ENCODE results near the gene CHST3.
"Not testable (repeated sequence)": the region's sequence is repeated elsewhere in the genome, so short reads cannot be mapped to it uniquely, and the experiment has no call there.

- TF ChIP-seq, protein P1, sequence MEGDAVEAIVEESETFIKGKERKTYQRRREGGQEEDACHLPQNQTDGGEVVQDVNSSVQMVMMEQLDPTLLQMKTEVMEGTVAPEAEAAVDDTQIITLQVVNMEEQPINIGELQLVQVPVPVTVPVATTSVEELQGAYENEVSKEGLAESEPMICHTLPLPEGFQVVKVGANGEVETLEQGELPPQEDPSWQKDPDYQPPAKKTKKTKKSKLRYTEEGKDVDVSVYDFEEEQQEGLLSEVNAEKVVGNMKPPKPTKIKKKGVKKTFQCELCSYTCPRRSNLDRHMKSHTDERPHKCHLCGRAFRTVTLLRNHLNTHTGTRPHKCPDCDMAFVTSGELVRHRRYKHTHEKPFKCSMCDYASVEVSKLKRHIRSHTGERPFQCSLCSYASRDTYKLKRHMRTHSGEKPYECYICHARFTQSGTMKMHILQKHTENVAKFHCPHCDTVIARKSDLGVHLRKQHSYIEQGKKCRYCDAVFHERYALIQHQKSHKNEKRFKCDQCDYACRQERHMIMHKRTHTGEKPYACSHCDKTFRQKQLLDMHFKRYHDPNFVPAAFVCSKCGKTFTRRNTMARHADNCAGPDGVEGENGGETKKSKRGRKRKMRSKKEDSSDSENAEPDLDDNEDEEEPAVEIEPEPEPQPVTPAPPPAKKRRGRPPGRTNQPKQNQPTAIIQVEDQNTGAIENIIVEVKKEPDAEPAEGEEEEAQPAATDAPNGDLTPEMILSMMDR (IDR thresholded peaks at IDR 0.05), result not testable (repeated sequence)
- TF ChIP-seq POLR2A (IDR thresholded peaks at IDR 0.05), result not testable (repeated sequence)
Measured at GRCh38 chr10:71988895-71989294, 24.7 kb downstream of the CHST3 start.
